Stimulated activated CD4-positive, alpha-beta T cell treated with anti-CD3 and anti-CD28 coated beads, Interleukin-2, amount 100 ng/mL, for 4 hours (primary cell): Measurements from ENCODE around the gene DBX2.
"Not testable (repeated sequence)": the region's sequence is repeated elsewhere in the genome, so short reads cannot be mapped to it uniquely, and the experiment has no call there.

Source experiments
- DNase-seq: peaks from one replicate; pipeline ENCODE4 v3.0.0-alpha.2; 2020; ENCODE audit warnings: low read depth

DBX2 gene

DNA sequence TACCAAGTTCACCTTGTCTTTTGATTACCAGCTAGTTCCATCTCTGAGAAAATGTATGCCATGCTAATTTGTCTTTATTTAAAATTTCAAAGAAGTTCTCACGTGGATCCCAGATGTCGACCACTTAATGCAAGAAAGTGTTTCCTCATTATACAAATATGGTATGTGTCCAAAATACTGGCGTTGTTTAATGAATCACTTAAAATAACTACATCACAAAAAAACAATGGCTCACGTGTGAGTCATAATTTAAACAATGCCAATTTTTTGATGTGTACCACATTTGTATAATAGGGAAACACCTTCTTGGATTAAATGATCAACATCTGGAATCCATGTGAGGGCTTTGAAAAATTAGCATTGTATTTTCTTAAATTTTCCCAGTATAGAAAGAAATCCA is 40.8 kb downstream of the DBX2 start:
- no peak for DNase-seq

DNA sequence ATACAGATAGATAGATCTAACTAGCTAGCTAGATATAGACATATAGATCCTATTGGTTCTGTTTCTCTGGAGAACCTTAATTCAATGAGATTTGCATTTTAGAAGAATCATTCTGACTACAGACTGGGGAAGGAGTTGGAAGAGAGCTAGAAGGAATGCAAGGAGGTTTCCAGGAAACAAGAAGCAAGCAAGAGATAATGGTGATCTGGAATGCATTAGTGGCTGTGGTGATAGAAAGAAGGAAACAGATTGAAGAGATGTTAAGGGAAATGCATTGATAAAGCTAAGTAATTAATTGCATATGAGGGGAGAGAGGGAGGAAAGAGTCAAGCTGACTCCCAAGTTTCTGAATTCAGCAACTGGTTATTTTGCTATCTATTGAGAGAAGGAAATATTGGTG is 42.7 kb downstream of the DBX2 start:
- DNase-seq = no peak

DNA sequence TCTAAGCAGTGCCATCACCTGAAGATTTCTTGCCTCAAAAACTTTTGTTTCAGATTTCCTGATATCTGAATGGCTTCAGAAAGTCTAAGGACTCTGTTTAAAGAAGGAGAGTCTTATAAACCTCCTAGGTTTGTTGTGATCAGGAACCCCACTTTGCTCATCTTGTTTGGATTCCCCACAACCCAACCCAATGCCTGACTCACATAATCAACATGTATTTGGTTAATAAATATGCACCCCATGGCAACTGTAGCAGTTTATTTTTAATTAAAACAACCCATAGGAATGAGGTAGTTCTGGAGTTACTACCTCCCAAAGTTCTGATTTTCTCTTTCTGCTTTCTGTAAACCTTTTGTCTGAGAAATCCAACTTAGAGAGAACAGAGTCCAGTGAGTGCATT is 51.5 kb downstream of the DBX2 start:
- DNase-seq = no peak

DNA sequence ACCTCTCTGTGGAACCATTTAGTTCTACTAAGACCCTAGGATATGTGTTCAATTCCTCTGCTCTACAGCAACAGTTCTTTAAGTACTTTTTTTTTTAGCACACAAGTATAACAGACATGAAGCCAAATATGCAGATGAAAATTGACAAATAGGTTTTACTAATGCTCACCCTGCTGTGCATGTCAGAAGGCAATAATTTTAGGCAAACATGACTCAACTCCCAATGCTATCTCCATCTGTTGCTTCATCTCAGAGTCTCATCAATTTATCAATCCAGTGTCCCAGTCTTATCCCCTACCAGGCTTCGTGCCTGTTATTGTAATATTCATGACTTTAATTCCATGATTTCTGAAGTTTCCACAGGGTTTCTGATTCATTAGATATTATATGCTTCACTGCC is 57.7 kb downstream of the DBX2 start:
- DNase-seq = no peak

DNA sequence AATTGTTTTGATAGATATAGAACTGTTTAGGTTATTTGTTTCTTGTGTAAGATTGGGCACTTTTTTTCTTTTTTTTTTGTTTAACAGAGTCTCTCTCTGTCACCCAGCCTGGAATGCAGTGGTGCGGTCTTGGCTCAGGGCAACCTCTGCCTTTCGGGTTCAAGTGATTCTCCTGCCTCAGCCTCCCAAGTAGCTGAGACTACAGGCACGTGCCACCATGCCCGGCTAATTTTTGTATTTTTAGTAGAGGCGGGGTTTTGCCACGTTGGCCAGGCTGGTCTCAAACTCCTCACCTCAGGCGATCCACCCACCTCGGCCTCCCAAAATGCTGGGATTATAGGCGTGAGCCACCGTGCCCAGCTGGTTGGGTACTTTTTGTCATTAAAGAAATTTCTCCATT is 66.0 kb downstream of the DBX2 start:
- DNase-seq = not testable (repeated sequence)

DNA sequence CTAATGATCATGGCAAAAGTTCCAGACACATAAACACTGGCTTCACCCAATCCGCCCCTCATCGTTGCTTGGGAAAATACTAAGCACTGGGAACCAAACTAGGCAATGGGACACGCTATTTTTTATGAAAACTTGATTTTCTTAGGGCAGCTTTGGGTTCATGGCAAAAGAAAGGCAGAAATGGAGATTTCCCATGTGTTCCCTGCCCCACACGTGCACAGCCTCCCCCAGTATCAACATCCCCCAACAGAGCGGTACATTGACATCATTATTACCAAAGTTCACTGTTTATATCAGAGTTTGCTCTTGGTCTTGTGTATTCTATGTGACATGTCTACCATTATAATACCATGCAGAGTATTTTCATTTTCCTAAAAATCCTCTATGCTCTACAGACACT is 71.0 kb downstream of the DBX2 start:
- DNase-seq = no peak

DNA sequence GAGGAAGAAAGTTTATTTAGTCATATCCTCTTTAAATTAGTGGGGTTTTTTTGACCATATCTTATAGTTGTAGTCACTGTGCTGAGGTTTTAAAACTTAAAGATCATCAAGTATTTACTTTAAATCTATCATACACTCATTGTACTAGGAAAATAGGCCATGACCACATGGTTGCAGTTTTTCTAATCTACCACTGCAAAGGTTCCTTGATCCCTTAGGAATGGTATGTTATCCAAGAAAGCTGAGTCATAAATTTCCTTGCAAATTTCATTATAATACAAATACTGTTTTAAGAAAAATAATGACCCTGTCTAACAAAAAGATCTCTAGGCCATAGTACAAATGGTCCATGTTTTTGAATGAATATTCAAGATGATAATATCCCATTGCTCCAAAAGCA is 74.7 kb downstream of the DBX2 start:
- no peak for DNase-seq

DNA sequence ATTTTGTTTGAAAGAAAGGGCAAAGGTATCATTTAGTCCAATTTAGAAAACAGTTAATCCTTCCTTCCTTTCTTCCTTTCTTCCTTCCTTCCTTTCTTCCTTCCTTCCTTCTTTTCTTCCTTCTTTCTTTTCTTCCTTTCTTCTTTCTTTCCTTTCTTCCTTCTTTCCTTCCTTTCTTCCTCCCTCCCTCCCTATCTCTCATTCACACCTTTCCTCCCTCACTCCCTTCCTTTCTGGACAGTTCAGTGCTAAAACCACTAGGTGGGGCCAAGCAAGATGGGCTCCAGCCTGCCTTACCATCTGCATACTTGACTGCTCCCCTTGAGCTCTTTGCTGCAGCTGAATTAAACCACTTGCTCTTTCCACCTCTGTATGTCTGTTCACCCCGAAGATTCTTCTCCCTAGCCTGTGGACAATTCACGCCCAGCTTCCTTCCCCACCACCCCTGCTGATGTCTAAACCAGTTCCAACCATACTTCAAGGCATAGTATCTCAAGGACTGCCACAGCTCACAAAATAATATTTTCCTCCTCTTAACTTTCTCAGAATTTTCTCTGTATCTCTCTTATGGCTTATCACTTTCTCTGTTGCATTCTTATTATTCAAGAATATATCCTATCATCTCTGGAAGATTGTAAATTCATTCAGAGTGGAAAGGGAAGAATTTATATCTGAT is 78.0 kb downstream of the DBX2 start:
- no peak for DNase-seq

DNA sequence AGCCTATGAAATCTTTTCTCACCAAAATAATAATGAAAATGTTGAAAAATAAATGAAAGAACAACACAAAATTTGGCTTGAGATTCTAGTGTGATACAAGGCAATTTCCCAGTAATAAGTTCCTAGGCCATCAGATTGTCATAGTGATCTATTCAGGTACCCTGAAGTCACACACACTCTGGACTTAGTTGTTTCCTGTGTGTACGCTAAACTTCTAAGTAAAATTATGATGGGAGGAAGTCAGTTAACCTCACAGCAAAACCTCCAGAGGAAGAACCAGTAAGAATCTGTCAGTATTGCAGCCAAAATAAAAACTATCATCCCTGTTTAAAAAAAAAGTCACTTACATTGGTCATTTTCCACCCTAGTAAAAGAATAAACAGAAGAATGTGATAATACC is 81.9 kb downstream of the DBX2 start:
- DNase-seq = no peak
